ENCODE data around the gene C1orf50. TPM values are rescaled to one million over a fixed set of nuclear protein-coding genes. Genes with fewer than 3 reads are reported as not detected.
A peak's percentile ranks its signal among the peaks of the same experiment; 100 is the strongest.

The C1orf50 gene
- total RNA-seq, 4 donors from 2014 or later: 2.8 to 14.7 (median 5.4) TPM

- DNase-seq: no peak
- H3K27ac ChIP-seq: no peak overlapping the region
- H3K36me3 ChIP-seq: peaks cover 0 to 45% of the 10 kb centered on the region in 2 donors
- H3K4me3 ChIP-seq: no peak overlapping the region
- intact Hi-C loops (cut with DNase I; ENCODE audit: low total_unique reads): loop anchor here (10.0 kb wide), 1 partner anchor 602 kb away; no protein-coding TSS in a partner anchor
- no peaks in the 10 kb centered on the region for H3K9me3 ChIP-seq
- no peak for ATAC-seq
- TF ChIP-seq CTCF (IDR thresholded peaks at IDR 0.05 in 4 of 5, conservative IDR thresholded peaks at IDR 0.05 in 1 of 5) (no peak), POLR2A (IDR thresholded peaks at IDR 0.05) (no peak)
- in situ Hi-C loops (cut with MboI; ENCODE audit: low sequenced_read_pairs in 4 of 4): loop anchor here in 3 of 4 donors (10.0 to 25.0 kb wide), 4 partner anchors 162 to 609 kb away; no protein-coding TSS in a partner anchor
- H3K27me3 ChIP-seq: no peaks in the 10 kb centered on the region
- H3K4me1 ChIP-seq: no peaks in the 10 kb centered on the region
Measured at GRCh38 chr1:42746436-42747105, 20.5 kb upstream of the C1orf50 start.

GRCh38 chr1:42747125-42747524, 19.9 kb upstream of the C1orf50 start:
- no peaks in the 10 kb centered on the region for H3K9me3 ChIP-seq
- peaks cover 0 to 50% of the 10 kb centered on the region in 2 donors for H3K36me3 ChIP-seq
- no peaks in the 10 kb centered on the region for H3K27me3 ChIP-seq
- no peak overlapping the region for H3K27ac ChIP-seq
- intact Hi-C loops (cut with DNase I; ENCODE audit: low total_unique reads): loop anchor here (10.0 kb wide), 1 partner anchor 602 kb away; no protein-coding TSS in a partner anchor
- no peak for ATAC-seq
- no peaks in the 10 kb centered on the region for H3K4me1 ChIP-seq
- peak in 3 of 5 experiments; percentile 42 to 65 (median 57) for TF ChIP-seq CTCF (IDR thresholded peaks at IDR 0.05 in 4 of 5, conservative IDR thresholded peaks at IDR 0.05 in 1 of 5)
- TF ChIP-seq POLR2A (IDR thresholded peaks at IDR 0.05): no peak
- no peak for DNase-seq
- in situ Hi-C loops (cut with MboI; ENCODE audit: low sequenced_read_pairs in 4 of 4): loop anchor here in 3 of 4 donors (10.0 to 25.0 kb wide), 4 partner anchors 162 to 610 kb away; no protein-coding TSS in a partner anchor
- H3K4me3 ChIP-seq: no peak overlapping the region

GRCh38 chr1:42748021-42748420, 19.0 kb upstream of the C1orf50 start:
- H3K27me3 ChIP-seq: no peaks in the 10 kb centered on the region
- H3K27ac ChIP-seq: no peak overlapping the region
- peaks cover 0 to 59% of the 10 kb centered on the region in 2 donors for H3K36me3 ChIP-seq
- no peak for DNase-seq
- no peak for ATAC-seq
- no peaks in the 10 kb centered on the region for H3K9me3 ChIP-seq
- no peak overlapping the region for H3K4me3 ChIP-seq
- TF ChIP-seq POLR2A (IDR thresholded peaks at IDR 0.05) (no peak), CTCF (IDR thresholded peaks at IDR 0.05 in 4 of 5, conservative IDR thresholded peaks at IDR 0.05 in 1 of 5) (no peak)
- intact Hi-C loops (cut with DNase I; ENCODE audit: low total_unique reads): loop anchor here (10.0 kb wide), 1 partner anchor 603 kb away; no protein-coding TSS in a partner anchor
- in situ Hi-C loops (cut with MboI; ENCODE audit: low sequenced_read_pairs in 4 of 4): loop anchor here in 3 of 4 donors (10.0 to 25.0 kb wide), 4 partner anchors 163 to 611 kb away; no protein-coding TSS in a partner anchor
- no peaks in the 10 kb centered on the region for H3K4me1 ChIP-seq

GRCh38 chr1:42748461-42749410, 18.3 kb upstream of the C1orf50 start:
- intact Hi-C loops (cut with DNase I; ENCODE audit: low total_unique reads) (loop anchor here (10.0 kb wide), 1 partner anchor 604 kb away; no protein-coding TSS in a partner anchor), in situ Hi-C loops (cut with MboI; ENCODE audit: low sequenced_read_pairs in 4 of 4) (loop anchor here in 3 of 4 donors (10.0 to 25.0 kb wide), 4 partner anchors 164 to 611 kb away; no protein-coding TSS in a partner anchor)
- Histone ChIP-seq H3K4me3 (no peak overlapping the region), H3K27me3 (no peaks in the 10 kb centered on the region), H3K36me3 (peaks cover 0 to 66% of the 10 kb centered on the region in 2 donors), H3K27ac (no peak overlapping the region), H3K9me3 (no peaks in the 10 kb centered on the region), H3K4me1 (no peaks in the 10 kb centered on the region)
- no peak for TF ChIP-seq CTCF (IDR thresholded peaks at IDR 0.05 in 4 of 5, conservative IDR thresholded peaks at IDR 0.05 in 1 of 5)
- TF ChIP-seq POLR2A (IDR thresholded peaks at IDR 0.05): no peak
- DNase-seq: no peak
- no peak for ATAC-seq
